Progenitor cell of endocrine pancreas (in vitro differentiated cells): ENCODE measurements around the gene SLC2A2. TPM values are rescaled to one million over a fixed set of nuclear protein-coding genes. Genes with fewer than 3 reads are reported as not detected.

Experiments used
- DNase-seq: peaks from one replicate; pipeline ENCODE4 v3.0.0; 2021; ENCODE audit warnings: low spot score; ENCODE audit not compliant: unreplicated experiment
- H3K27ac Mint-ChIP-seq: 2 replicates; pipeline ENCODE4 v1.8.0; 2021; ENCODE audit warnings: mild to moderate bottlenecking, moderate library complexity, mixed read lengths
- H3K27me3 Mint-ChIP-seq: 2 replicates; pipeline ENCODE4 v1.8.0; 2021; ENCODE audit warnings: mixed read lengths
- H3K36me3 Mint-ChIP-seq: 2 replicates; pipeline ENCODE4 v1.8.0; 2022; ENCODE audit warnings: mixed read lengths; ENCODE audit not compliant: insufficient read depth
- H3K4me1 Mint-ChIP-seq: 2 replicates; pipeline ENCODE4 v1.8.0; 2021; ENCODE audit warnings: low read depth, mixed read lengths
- H3K4me3 Mint-ChIP-seq: 2 replicates; pipeline ENCODE4 v1.8.0; 2021; ENCODE audit warnings: low read depth, mild to moderate bottlenecking, moderate library complexity, mixed read lengths
- H3K9me3 Mint-ChIP-seq: 2 replicates; pipeline ENCODE4 v1.8.0; 2021; ENCODE audit warnings: low read depth, mixed read lengths
- CTCF ChIP-seq: fragments of 200-600 bp; sonication (generic); IDR thresholded peaks from one replicate; pipeline ENCODE4 v1.5.0; 2021; ENCODE audit warnings: antibody characterized with exemption, mild to moderate bottlenecking; ENCODE audit not compliant: unreplicated experiment
- total RNA-seq: library from RNA; stranded (reverse); gene quantifications from 2 replicates; pipeline ENCODE4 v1.2.1, GENCODE V29; 2021

The SLC2A2 gene
- total RNA-seq, 1 donor from 2014 or later: 1.5 TPM

- Mint-ChIP-seq H3K9me3 (peaks cover 18% of the 10 kb centered on the region), H3K36me3 (peaks cover 2% of the 10 kb centered on the region), H3K4me3 (no peak overlapping the region), H3K27me3 (no peaks in the 10 kb centered on the region), H3K4me1 (peaks cover 10% of the 10 kb centered on the region), H3K27ac (no peak overlapping the region)
- TF ChIP-seq CTCF: no peak
- no peak for DNase-seq
These were observed 59.4 kb downstream of the SLC2A2 start for GRCh38 chr3:170967126-170967525.

- peaks cover 17% of the 10 kb centered on the region for H3K4me1 Mint-ChIP-seq
- no peak for TF ChIP-seq CTCF
These were observed 60.0 kb downstream of the SLC2A2 start for GRCh38 chr3:170966495-170966894.

GRCh38 chr3:170962411-170962810 lies 64.1 kb downstream of the SLC2A2 start:
- Mint-ChIP-seq H3K27ac (no peak overlapping the region), H3K9me3 (no peaks in the 10 kb centered on the region), H3K36me3 (no peaks in the 10 kb centered on the region), H3K27me3 (no peaks in the 10 kb centered on the region), H3K4me3 (no peak overlapping the region), H3K4me1 (peaks cover 18% of the 10 kb centered on the region)
- no peak for TF ChIP-seq CTCF
- no peak for DNase-seq

More at GRCh38 chr3:170966495-170966894, 60.0 kb downstream of the SLC2A2 start:
- Mint-ChIP-seq H3K9me3 (peaks cover 16% of the 10 kb centered on the region), H3K36me3 (peaks cover under 1% of the 10 kb centered on the region), H3K27ac (no peak overlapping the region), H3K4me3 (no peak overlapping the region), H3K27me3 (no peaks in the 10 kb centered on the region)
- no peak for DNase-seq

- Mint-ChIP-seq H3K36me3 (no peaks in the 10 kb centered on the region), H3K27me3 (no peaks in the 10 kb centered on the region), H3K9me3 (no peaks in the 10 kb centered on the region), H3K4me3 (no peak overlapping the region), H3K27ac (no peak overlapping the region), H3K4me1 (peaks cover 13% of the 10 kb centered on the region)
- TF ChIP-seq CTCF: peak; percentile 89
- DNase-seq: no peak
These were observed 64.7 kb downstream of the SLC2A2 start for GRCh38 chr3:170961616-170962400.

GRCh38 chr3:170959457-170959856 lies 67.1 kb downstream of the SLC2A2 start:
- Mint-ChIP-seq H3K27ac (no peak overlapping the region), H3K27me3 (no peaks in the 10 kb centered on the region), H3K9me3 (no peaks in the 10 kb centered on the region), H3K4me3 (no peak overlapping the region), H3K4me1 (peaks cover 8% of the 10 kb centered on the region), H3K36me3 (no peaks in the 10 kb centered on the region)
- TF ChIP-seq CTCF: no peak
- no peak for DNase-seq
